Gastrocnemius medialis (tissue), 4 donors: Measurements from ENCODE around the gene CNPPD1. TPM values are rescaled to one million over a fixed set of nuclear protein-coding genes. Genes with fewer than 3 reads are reported as not detected.

Experiments
- ATAC-seq, 2 donors: fragments of 150-250 bp; one replicate each; pipeline ENCODE4 v1.9.1; 2016
- DNase-seq, 2 donors: peaks; one replicate each; pipeline ENCODE4 v3.0.0-alpha.2; 2019
- H3K27ac ChIP-seq, 4 donors: fragments of 200-600 bp; sonication (generic); 1 replicate in 1 of 4; 2 replicates in 3 of 4; pipeline ENCODE4 v1.5.1; 2016 to 2018; ENCODE audit warnings: mild to moderate bottlenecking in 2 of 4, moderate library complexity in 1 of 4
- H3K27me3 ChIP-seq, 3 donors: fragments of 200-600 bp; sonication (generic) in 2 of 3; 1 replicate in 1 of 3; 2 replicates in 2 of 3; pipeline versions ENCODE4 v1.5.1 to v1.6.0; 2016 to 2019; ENCODE audit warnings: mild to moderate bottlenecking in 1 of 3, moderate library complexity in 1 of 3
- H3K36me3 ChIP-seq, 2 donors: fragments of 200-600 bp; sonication (generic) in 1 of 2; one replicate each; pipeline ENCODE4 v1.5.1; 2017 to 2018
- H3K4me1 ChIP-seq, 2 donors: fragments of 200-600 bp; sonication (generic) in 1 of 2; one replicate each; pipeline ENCODE4 v1.5.1; 2016 to 2017; ENCODE audit warnings: mild to moderate bottlenecking in 2 of 2
- H3K4me3 ChIP-seq, 4 donors: fragments of 200-600 bp; sonication (generic) in 3 of 4; 1 replicate in 1 of 4; 2 replicates in 3 of 4; pipeline ENCODE4 v1.5.1; 2016 to 2019; ENCODE audit warnings: mild to moderate bottlenecking in 2 of 4
- H3K9me3 ChIP-seq, 3 donors: fragments of 200-600 bp; sonication (generic) in 2 of 3; 1 replicate in 1 of 3; 2 replicates in 2 of 3; pipeline ENCODE4 v1.5.1; 2016 to 2019
- CTCF ChIP-seq, 5 experiments: fragments of 450-650 bp in 3 of 5; fragments of 200-600 bp in 2 of 5; sonication (generic) in 2 of 5; IDR thresholded peaks in 4 of 5; conservative IDR thresholded peaks in 1 of 5; 1 replicate in 4 of 5; 2 replicates in 1 of 5; pipeline ENCODE4 v1.5.1; 2016 to 2019; ENCODE audit warnings: antibody characterized with exemption in 5 of 5, mild to moderate bottlenecking in 3 of 5, moderate library complexity in 3 of 5
- POLR2A ChIP-seq, 2 donors: fragments of 450-650 bp; IDR thresholded peaks; one replicate each; pipeline ENCODE4 v1.6.1; 2017; ENCODE audit warnings: antibody characterized with exemption in 2 of 2, mild to moderate bottlenecking in 2 of 2, moderate library complexity in 2 of 2
- in situ Hi-C, 4 donors: fragments of 200-750 bp; cut with MboI; loops; one replicate each; pipeline versions ENCODE4 v1.15.0 to v1.8.0; 2017; ENCODE audit warnings: low sequenced_read_pairs in 4 of 4
- intact Hi-C: fragments of 100-400 bp; cut with DNase I; formaldehyde crosslinking; loops from one replicate; pipeline ENCODE4 v1.15.1; 2023; ENCODE audit warnings: low total_unique reads
- total RNA-seq, 4 donors: library from RNA; depleted of rRNA; stranded (reverse); fragments of >200 nt; gene quantifications; one replicate each; pipeline versions ENCODE4 v1.1.0 to v1.2.3, GENCODE V29; 2016

CNPPD1 gene
- total RNA-seq, 4 donors from 2014 or later = 53.5 to 114 (median 55.9) TPM

- TF ChIP-seq POLR2A (IDR thresholded peaks at IDR 0.05) (no peak), CTCF (IDR thresholded peaks at IDR 0.05 in 4 of 5, conservative IDR thresholded peaks at IDR 0.05 in 1 of 5) (no peak)
- intact Hi-C loops = loop anchor here (5.0 kb wide), 1 partner anchor 207 kb away; the partner anchor contains the start of gene DNPEP
Measured at GRCh38 chr2:219179601-219180465, 3.1 kb upstream of the CNPPD1 start.

GRCh38 chr2:219178377-219179175 is 1.9 kb upstream of the CNPPD1 start:
- Histone ChIP-seq H3K9me3 (no peaks in the 10 kb centered on the region), H3K27me3 (no peaks in the 10 kb centered on the region), H3K4me1 (peaks cover 17 to 21% of the 10 kb centered on the region in 2 donors), H3K27ac (peak overlapping the region; percentile 94 to 99 (median 99)), H3K36me3 (peaks cover 0 to 62% of the 10 kb centered on the region in 2 donors), H3K4me3 (peak overlapping the region; percentile 73 to 96 (median 86))
- peak in 1 of 5 experiments; percentile 28 for TF ChIP-seq CTCF (IDR thresholded peaks at IDR 0.05 in 4 of 5, conservative IDR thresholded peaks at IDR 0.05 in 1 of 5)
- no peak for TF ChIP-seq POLR2A (IDR thresholded peaks at IDR 0.05)
- intact Hi-C loops = loop anchor here (1.0 to 5.0 kb wide), 4 partner anchors 18 to 209 kb away; partner anchors contain the start of genes ABCB6, DNPEP, NHEJ1 and ZFAND2B
- in situ Hi-C loops = no loop called here
- DNase-seq (peak; percentile 14 to 34), ATAC-seq (peak; percentile 5 to 8)

More at GRCh38 chr2:219179601-219180465, 3.1 kb upstream of the CNPPD1 start:
- no peaks in the 10 kb centered on the region for H3K27me3 ChIP-seq
- in situ Hi-C loops = no loop called here
- no peak overlapping the region for H3K27ac ChIP-seq
- no peak for ATAC-seq
- H3K4me3 ChIP-seq = peak overlapping the region in 1 of 4 donors; percentile 86
- H3K9me3 ChIP-seq = no peaks in the 10 kb centered on the region
- DNase-seq = no peak
- peaks cover 0 to 59% of the 10 kb centered on the region in 2 donors for H3K36me3 ChIP-seq
- peaks cover 17 to 21% of the 10 kb centered on the region in 2 donors for H3K4me1 ChIP-seq

- Histone ChIP-seq H3K27me3 (no peaks in the 10 kb centered on the region), H3K27ac (peak within 1 kb of the TSS; percentile 94 to 99 (median 99)), H3K4me3 (peak within 1 kb of the TSS; percentile 87 to 96 (median 95)), H3K36me3 (peaks cover 0 to 62% of the 10 kb centered on the region in 2 donors), H3K4me1 (peaks cover 17 to 21% of the 10 kb centered on the region in 2 donors), H3K9me3 (no peaks in the 10 kb centered on the region)
- peak; percentile 86 to 89 for DNase-seq
- intact Hi-C loops (loop anchor here (1.0 to 5.0 kb wide), 7 partner anchors 17 to 210 kb away; partner anchors contain the start of genes ABCB6, DNAJB2, DNPEP and GLB1L), in situ Hi-C loops (no loop called here)
- TF ChIP-seq POLR2A (IDR thresholded peaks at IDR 0.05) (peak; percentile 96 to 99), CTCF (IDR thresholded peaks at IDR 0.05 in 4 of 5, conservative IDR thresholded peaks at IDR 0.05 in 1 of 5) (peak; percentile 25 to 72 (median 66))
- ATAC-seq = peak; percentile 85 to 90
Measured at GRCh38 chr2:219177552-219178376, 1.0 kb upstream of the CNPPD1 start, which contains the start of gene RETREG2. Gene RETREG2, plus strand, starts transcription at chr2:219178275. Its CDS starts 78 bp downstream, at chr2:219178353.
